Islet of Langerhans (tissue), 1 donor: ENCODE results near the gene XNDC1N.
"Not testable (repeated sequence)": the region's sequence is repeated elsewhere in the genome, so short reads cannot be mapped to it uniquely, and the experiment has no call there.

Experiments
- FAIRE-seq: peaks from one replicate; lab custom pipeline; 2011; peaks lifted over from hg19 to GRCh38; lab: Jason Lieb, UNC

Gene XNDC1N

GRCh38 chr11:71931245-71931602 lies 2.8 kb upstream of the XNDC1N start:
- FAIRE-seq = no peak

- no peak for FAIRE-seq
These were observed 2.3 kb upstream of the XNDC1N start for GRCh38 chr11:71930556-71931244.

DNA sequence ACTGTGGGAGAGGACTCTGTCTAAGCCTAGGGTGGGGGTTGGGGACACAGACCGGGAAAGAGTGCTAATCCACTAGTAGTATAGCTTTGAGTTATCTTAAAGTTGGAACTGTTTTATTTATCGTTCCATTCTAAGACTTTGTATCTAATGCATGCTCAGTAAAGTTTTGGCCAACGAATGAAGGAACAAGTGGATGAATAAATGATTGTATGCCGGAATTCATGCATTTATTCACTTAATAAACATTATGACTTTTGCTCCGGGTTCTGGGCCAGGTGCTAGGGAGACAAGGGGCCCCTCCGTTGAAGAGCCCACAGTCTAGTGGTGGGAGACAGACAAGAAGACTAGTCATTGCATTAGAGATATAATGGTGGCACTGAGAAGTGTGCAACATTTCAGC lies 1.1 kb upstream of the XNDC1N start:
- no peak for FAIRE-seq

DNA sequence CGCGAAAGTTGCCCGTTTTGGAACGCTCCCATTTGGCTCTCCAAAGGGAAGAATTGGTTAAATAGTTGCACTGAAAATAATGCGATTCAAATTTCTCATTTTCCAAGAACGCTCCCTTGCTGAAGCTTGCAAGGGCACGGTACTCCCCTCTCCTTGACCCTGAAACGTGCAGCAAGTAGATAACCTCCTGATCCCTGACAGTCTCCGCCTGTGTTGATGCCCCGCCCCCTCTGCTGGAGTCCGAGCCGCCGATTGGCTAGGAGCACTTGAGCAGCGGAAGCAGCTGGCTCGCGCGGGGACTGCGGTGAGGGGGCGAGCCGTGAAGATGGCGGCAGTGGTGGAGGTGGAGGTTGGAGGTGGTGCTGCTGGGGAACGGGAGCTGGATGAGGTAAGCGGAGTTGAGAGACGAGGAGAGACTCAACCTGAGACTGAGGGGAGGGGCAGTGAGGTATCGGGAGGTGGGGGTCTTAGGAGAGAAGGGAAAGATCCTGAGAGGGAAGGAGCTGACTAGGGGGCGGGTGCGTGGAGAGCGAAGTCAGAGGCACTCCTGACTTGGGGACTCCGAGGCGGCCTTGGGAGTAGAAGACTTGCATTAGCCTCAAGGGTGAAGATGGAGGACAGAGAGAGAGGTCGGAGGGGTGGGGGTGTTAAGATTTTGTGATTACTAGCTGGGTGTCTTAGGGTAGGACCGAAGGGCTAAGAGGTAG lies 496 bp upstream of the XNDC1N start, which contains the start of gene RNF121:
Gene RNF121, plus strand, starts transcription at position 310 of the 707 bp plus-strand sequence. Its CDS starts 16 bp downstream, at position 326.
- no peak for FAIRE-seq

- FAIRE-seq = no peak
These were observed 10.7 kb downstream of the XNDC1N start for GRCh38 chr11:71917646-71918140.

GRCh38 chr11:71914617-71915189 lies 13.7 kb downstream of the XNDC1N start:
- no peak for FAIRE-seq

- FAIRE-seq = no peak
These were observed 14.5 kb downstream of the XNDC1N start for GRCh38 chr11:71913756-71914526.

GRCh38 chr11:71911986-71912340 lies 16.4 kb downstream of the XNDC1N start:
- FAIRE-seq = not testable (repeated sequence)

DNA sequence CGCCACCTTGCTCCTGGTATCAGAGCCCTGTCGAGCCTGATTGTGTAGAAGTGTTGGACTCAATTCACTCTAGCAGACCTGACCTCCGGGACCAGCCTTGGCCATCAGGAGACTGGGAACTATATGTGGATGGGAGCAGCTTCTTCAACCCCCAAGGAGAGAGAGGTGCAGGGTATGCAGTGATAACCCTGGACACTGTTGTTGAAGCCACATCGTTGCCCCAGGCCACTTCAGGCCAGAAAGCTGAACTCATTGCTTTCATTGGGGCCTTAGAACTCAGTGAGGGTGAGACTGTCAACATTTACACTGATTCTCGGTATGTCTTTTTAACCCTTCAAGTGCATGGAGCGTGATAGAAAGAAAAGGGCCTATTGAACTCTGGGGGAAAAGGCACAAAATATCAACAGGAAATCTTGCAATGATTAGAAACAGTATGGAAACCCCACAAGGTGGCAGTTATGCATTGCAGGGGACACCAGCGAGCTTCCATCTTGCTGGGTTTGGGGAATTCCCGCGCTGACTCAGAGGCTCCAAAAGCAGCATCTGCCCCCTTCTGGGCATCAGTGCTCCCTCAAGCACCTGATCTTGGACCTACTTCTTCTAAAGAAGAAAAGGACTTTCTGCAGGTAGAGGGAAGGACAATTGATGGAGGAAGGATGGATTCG lies 16.9 kb downstream of the XNDC1N start:
- not testable (repeated sequence) for FAIRE-seq

DNA sequence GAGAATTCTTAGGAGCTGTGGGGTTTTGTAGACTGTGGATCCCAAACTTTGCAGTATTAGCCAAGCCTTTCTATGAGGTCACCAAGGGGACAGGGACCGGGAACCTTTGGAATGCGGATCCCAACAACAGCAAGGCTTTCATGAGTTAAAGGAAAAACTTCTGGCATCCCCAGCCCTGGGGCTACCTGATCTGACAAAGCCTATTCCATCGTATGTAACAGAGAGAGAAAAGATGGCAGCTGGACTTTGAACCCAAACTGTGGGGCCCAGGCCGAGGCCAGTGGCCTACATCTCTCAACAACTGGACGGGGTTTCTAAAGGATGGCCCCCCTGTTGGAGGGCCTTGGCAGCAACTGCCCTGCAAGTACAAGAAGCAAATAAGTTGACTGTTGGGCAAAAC lies 17.6 kb downstream of the XNDC1N start:
- FAIRE-seq = not testable (repeated sequence)

- no peak for FAIRE-seq
These were observed 20.2 kb downstream of the XNDC1N start for GRCh38 chr11:71908218-71908617.

- FAIRE-seq = not testable (repeated sequence)
These were observed 27.3 kb downstream of the XNDC1N start for GRCh38 chr11:71901137-71901536.

DNA sequence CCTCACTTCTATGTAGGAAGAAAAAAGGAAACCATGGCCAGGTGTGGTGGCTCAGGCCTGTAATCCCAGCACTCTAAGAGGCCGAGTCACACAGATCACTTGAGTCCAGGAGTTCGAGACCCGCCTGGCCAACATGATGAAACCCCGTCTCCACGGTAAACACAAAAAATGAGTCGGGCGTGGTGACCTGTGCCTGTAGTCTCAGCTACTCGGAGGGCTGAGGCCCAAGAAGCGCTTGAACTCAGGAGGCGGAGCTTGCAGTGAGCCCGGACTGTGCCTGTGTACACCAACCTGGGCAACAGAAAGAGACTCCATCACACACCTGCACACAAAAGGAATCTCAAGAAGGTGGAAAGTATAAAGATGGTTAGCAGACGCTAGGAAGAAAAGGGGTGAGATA lies 32.4 kb downstream of the XNDC1N start:
- FAIRE-seq = no peak

DNA sequence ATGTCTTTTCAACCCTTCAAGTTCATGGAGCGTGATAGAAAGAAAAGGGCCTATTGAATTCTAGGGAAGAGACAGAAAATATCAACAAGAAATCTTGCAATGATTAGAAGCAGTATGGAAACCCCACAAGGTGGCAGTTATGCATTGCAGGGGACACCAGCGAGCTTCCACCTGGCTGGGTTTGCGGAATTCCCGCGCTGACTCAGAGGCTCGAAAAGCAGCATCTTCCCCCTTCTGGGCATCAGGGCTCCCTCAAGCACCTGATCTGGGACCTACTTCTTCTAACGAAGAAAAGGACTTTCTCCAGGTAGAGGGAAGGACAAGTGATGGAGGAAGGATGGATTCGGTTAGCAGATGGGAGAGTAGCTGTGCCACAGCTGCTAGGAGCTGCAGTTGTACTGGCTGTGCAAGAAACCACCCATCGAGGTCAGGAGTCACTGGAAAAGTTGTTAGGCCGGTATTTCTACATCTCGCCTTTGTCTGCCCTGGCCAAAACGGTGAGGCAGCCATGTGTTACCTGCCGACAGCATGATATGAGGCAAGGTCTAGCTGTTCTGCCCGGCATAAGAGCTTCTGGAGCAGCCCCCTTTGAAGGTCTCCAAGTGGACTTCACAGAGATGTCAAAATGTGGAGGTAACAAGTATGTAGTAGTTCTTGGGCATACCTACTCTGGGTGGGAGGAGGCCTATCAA lies 39.1 kb downstream of the XNDC1N start:
- FAIRE-seq = not testable (repeated sequence)

DNA sequence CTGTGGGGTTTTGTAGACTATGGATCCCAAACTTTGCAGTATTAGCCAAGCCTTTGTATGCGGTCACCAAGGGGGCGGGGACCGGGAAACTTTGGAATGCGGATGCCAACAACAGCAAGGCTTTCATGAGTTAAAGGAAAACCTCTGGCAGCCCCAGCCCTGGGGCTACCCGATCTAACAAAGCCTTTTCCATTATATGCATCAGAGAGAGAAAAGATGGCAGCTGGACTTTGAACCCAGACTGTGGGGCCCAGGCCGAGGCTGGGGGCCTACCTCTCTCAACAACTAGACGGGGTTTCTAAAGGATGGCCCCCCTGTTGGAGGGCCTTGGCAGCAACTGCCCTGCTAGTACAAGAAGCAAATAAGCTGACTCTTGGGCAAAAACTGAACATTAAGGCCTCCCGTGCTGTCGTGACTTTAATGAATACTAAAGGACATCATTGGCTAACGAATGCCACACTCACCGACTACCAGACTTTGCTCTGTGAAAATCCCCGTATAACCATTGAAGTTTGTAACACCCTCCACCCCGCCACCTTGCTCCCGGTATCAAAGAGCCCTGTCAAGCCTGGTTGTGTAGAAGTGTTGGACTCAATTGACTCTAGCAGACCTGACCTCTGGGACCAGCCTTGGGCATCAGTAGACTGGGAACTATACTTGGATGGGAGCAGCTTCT lies 39.9 kb downstream of the XNDC1N start:
- not testable (repeated sequence) for FAIRE-seq

GRCh38 chr11:71885806-71886205 lies 42.6 kb downstream of the XNDC1N start:
- not testable (repeated sequence) for FAIRE-seq
